A549 treated with AZD9567 at 1 μM for 4 hours (cell line): ENCODE measurements around the gene KDM4B. TPM values are rescaled to one million over a fixed set of nuclear protein-coding genes. Genes with fewer than 3 reads are reported as not detected.

ENCODE experiments used
- total RNA-seq: library from RNA; stranded (reverse); fragments of 200-300 nt; extraction: Qiagen RNA extraction; gene quantifications from 5 replicates; pipeline ENCODE4 v1.2.3, GENCODE V29; 2022; ENCODE audit not compliant: insufficient read depth

The KDM4B gene
- 8.3 to 10.1 TPM (median 9.5 TPM) in 5 replicates for total RNA-seq

GRCh38 chr19:4968462-4969291 lies at the start of gene KDM4B:
Gene KDM4B, plus strand, starts transcription at chr19:4969113. Its CDS starts 63,778 bp downstream, at chr19:5032891.

Other genes with a start within 250 kb of the KDM4B start
- 48.1 to 60.1 TPM (median 57.2 TPM) in 5 replicates for gene DPP9, start 245.3 kb upstream of the KDM4B start, total RNA-seq
- 5.4 to 6.5 TPM (median 5.8 TPM) in 5 replicates for gene FEM1A, start 177.4 kb upstream of the KDM4B start, total RNA-seq
- gene TICAM1, start 137.4 kb upstream of the KDM4B start, total RNA-seq: 6.9 to 9.4 TPM (median 9.3 TPM) in 5 replicates
- gene PLIN3, start 101.4 kb upstream of the KDM4B start, total RNA-seq: 136 to 156 TPM (median 141 TPM) in 5 replicates
- not detected in 5 replicates for gene ARRDC5, start 66.2 kb upstream of the KDM4B start, total RNA-seq
- 37.5 to 45.1 TPM (median 43.4 TPM) in 5 replicates for gene UHRF1, start 59.6 kb upstream of the KDM4B start, total RNA-seq